Lower leg skin (tissue), 3 donors: ENCODE results near the gene HCRT.

Source experiments
- POLR2A ChIP-seq, 2 donors: fragments of 450-650 bp; IDR thresholded peaks; one replicate each; pipeline ENCODE4 v1.6.1; 2016 to 2017; ENCODE audit warnings: antibody characterized with exemption in 2 of 2, mild to moderate bottlenecking in 1 of 2, moderate library complexity in 1 of 2
- TF ChIP-seq, protein P1 (sequence below), 3 donors: fragments of 450-650 bp; IDR thresholded peaks; one replicate each; pipeline ENCODE4 v1.5.1; 2016; ENCODE audit warnings: antibody characterized with exemption in 3 of 3, mild to moderate bottlenecking in 3 of 3, moderate library complexity in 2 of 3

DNA sequence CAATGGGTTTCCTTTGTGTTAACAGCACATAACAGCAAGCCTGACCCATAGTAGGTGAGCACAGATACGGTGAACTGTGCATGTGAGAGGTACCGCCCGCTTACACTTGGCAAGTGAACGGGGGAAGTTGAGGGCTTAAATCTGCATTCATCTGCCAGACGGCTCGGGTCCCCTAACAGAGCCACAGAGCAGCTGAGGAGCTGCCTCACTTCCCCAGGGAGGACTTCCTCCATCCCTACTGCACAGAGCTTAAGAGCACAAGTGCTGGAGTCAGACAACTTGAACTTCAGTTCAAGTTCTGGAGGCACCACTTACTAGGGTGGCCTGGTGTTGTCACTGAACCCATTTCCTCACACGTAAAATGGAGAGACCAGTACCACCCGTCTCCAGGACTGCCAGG is 43.9 kb downstream of the HCRT start:
- no peak for TF ChIP-seq POLR2A (IDR thresholded peaks at IDR 0.05)
- TF ChIP-seq, protein P1, sequence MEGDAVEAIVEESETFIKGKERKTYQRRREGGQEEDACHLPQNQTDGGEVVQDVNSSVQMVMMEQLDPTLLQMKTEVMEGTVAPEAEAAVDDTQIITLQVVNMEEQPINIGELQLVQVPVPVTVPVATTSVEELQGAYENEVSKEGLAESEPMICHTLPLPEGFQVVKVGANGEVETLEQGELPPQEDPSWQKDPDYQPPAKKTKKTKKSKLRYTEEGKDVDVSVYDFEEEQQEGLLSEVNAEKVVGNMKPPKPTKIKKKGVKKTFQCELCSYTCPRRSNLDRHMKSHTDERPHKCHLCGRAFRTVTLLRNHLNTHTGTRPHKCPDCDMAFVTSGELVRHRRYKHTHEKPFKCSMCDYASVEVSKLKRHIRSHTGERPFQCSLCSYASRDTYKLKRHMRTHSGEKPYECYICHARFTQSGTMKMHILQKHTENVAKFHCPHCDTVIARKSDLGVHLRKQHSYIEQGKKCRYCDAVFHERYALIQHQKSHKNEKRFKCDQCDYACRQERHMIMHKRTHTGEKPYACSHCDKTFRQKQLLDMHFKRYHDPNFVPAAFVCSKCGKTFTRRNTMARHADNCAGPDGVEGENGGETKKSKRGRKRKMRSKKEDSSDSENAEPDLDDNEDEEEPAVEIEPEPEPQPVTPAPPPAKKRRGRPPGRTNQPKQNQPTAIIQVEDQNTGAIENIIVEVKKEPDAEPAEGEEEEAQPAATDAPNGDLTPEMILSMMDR (IDR thresholded peaks at IDR 0.05), result no peak
